ENCODE measurements around the gene AQP3. TPM values are rescaled to one million over a fixed set of nuclear protein-coding genes. Genes with fewer than 3 reads are reported as not detected.
"Not testable (repeated sequence)": the region's sequence is repeated elsewhere in the genome, so short reads cannot be mapped to it uniquely, and the experiment has no call there.

AQP3 gene
- 0.18 and 2.6 TPM in 2 replicates for total RNA-seq (2014; rRNA removed; shearing (Covaris generic))

DNA sequence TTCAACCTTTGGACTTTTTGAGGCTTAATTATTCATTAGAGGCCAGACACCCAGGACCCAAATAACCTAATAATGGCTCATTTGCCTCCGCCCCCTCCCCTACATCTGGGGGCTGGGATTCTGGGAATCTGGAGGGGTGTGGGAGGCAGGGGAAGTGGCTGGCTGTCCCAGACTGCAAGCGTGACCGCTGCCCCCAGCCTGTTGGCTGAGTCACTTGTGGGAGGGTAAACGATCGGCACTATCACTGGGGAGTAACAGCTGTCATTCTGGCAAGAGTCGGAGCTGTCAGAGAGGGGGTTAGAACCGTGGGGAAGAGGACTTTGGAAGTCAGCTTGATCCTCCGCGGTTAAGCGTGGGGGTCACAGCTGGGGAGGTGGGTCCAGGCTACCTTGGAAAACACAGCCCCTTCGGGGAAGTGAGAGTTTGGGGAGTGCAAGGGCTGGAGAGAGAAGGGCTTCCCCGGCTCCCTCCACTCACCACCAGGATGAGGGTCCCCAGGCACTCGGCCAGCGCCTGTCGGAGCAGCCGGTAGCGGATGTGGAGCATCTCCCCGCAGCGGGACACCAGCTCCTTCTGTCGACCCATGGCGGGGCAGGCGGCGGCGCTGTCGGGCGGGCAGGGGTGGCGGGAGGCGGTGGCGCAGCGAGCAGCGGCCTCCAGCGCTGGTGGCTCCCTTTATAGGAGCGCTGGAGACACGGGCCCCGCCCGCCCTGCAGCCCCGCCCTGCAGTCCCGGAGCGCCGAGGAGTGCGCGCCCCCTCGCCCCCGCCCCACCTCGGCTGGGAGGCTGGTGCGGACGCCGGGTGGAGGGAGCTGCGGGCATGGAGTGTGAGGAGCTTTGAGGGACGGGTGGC lies at the start of gene AQP3:
AQP3 (minus strand) TSS at position 648 of the 853 bp plus-strand sequence; CDS start at position 585, 63 bp downstream.
- peak; percentile 95 for DNase-seq
- H3K4me3 ChIP-seq (ENCODE audit: insufficient read depth, low read depth, low read length): peak within 1 kb of the TSS; percentile 57
- no peaks in the 10 kb centered on the region for H3K36me3 ChIP-seq (replicated peaks; ENCODE audit: control insufficient read depth, insufficient read depth, low read length)
- peaks cover 17% of the 10 kb centered on the region for H3K27me3 ChIP-seq (ENCODE audit: control insufficient read depth, insufficient read depth, low read length)

DNA sequence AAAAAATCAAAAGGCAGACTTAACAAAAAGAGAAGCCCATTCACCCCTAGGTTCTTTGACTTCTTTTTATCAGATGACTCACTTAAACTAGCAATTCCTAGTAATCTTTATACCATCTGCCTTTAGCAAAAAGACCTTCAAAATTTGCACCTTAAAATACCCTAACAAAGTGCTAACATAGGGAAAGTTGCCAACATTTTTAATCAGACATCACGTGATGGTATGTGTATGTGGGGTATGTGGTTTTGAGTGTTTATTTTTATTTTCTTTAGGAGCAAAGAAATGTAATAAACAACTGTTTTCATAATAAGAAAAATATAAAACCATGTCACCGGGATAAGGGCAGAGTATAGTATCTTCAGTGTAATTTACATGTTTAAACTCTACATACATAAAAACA lies 46.4 kb upstream of the AQP3 start:
- DNase-seq; H3K27me3 ChIP-seq (ENCODE audit: control insufficient read depth, insufficient read depth, low read length); H3K36me3 ChIP-seq (replicated peaks; ENCODE audit: control insufficient read depth, insufficient read depth, low read length); H3K4me3 ChIP-seq (ENCODE audit: insufficient read depth, low read depth, low read length): not testable (repeated sequence)

DNA sequence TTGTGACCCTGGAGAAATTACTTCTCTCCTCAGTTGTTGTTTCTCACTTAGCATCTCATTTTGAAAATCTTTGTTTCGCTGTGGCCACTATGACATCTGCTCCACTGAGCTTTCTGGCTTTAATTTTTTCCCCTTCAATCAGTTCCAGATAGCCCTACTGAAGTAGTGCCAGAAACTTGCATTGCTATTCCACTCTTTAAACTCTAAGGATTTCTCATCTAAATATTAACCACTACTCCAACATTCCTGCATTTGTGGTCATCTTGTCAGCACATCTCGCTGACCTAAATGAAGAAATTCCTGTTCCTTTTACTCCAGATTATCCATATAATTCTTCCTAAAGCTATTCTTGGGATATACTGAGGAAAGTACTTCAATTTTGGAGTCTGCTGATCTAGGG lies 41.7 kb upstream of the AQP3 start:
- no peak for DNase-seq
- no peaks in the 10 kb centered on the region for H3K27me3 ChIP-seq (ENCODE audit: control insufficient read depth, insufficient read depth, low read length)
- H3K4me3 ChIP-seq (ENCODE audit: insufficient read depth, low read depth, low read length): no peak overlapping the region

DNA sequence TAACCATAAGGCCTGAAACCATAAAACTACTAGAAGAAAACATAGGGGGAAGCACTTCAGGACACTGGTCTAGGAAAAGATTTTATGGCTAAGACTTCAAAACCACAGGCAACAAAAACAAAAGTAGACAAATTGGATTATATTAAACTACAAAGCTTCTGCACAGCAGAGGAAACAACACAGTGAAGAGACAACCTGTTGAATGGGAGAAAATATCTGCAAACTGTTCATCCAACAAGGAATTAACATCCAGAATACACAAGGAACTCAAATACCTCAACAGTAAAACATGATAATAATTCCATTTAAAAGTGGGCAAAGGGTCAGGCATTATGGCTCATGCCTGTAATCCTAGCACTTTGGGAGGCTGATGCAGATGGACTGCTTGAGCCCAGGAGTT lies 37.9 kb upstream of the AQP3 start:
- not testable (repeated sequence) for DNase-seq; H3K4me3 ChIP-seq (ENCODE audit: insufficient read depth, low read depth, low read length); H3K36me3 ChIP-seq (replicated peaks; ENCODE audit: control insufficient read depth, insufficient read depth, low read length); H3K27me3 ChIP-seq (ENCODE audit: control insufficient read depth, insufficient read depth, low read length)

More for the DNA sequence above, 41.7 kb upstream of the AQP3 start:
- no peaks in the 10 kb centered on the region for H3K36me3 ChIP-seq (replicated peaks; ENCODE audit: control insufficient read depth, insufficient read depth, low read length)

DNA sequence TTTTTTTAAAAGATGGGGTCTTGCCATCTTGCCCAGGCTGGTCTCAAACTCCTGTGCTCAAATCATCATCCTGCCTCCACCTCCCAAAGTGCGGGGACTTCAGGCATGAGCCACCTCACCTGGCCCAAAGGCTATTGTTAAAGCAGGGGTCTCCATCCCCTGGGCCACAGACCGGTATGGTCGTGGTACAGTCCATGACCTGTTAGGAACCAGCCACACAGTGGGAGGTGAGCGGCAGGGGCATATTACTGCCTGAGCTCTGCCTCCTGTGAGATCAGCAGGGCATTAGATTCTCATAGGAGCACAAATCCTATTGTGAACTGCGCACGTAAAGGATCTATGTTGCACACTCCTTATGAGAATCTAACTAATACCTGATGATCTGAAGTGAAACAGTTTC lies 33.6 kb upstream of the AQP3 start:
- H3K4me3 ChIP-seq (ENCODE audit: insufficient read depth, low read depth, low read length): no peak overlapping the region
- H3K36me3 ChIP-seq (replicated peaks; ENCODE audit: control insufficient read depth, insufficient read depth, low read length): no peaks in the 10 kb centered on the region
- no peaks in the 10 kb centered on the region for H3K27me3 ChIP-seq (ENCODE audit: control insufficient read depth, insufficient read depth, low read length)
- no peak for DNase-seq

DNA sequence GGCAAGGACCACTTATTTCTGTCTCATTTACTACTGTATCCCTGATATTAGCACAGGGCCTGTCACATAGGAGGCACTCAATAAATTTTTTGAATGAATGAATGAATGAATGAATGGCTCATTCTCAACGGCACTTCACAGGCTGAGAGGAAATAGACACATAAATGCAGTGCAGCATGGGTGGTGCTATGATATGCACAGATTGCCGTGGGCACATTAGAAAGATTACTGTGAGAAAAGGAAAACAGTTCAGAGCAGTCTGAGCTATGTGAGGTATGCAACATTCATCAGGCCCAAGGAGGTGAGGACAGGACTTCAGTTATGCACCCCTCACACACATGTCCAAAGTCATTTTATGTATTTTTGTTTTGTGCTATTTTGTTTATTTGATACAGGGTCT lies 32.7 kb upstream of the AQP3 start:
- Histone ChIP-seq H3K4me3 (ENCODE audit: insufficient read depth, low read depth, low read length) (no peak overlapping the region), H3K27me3 (ENCODE audit: control insufficient read depth, insufficient read depth, low read length) (no peaks in the 10 kb centered on the region), H3K36me3 (replicated peaks; ENCODE audit: control insufficient read depth, insufficient read depth, low read length) (no peaks in the 10 kb centered on the region)
- DNase-seq: no peak

DNA sequence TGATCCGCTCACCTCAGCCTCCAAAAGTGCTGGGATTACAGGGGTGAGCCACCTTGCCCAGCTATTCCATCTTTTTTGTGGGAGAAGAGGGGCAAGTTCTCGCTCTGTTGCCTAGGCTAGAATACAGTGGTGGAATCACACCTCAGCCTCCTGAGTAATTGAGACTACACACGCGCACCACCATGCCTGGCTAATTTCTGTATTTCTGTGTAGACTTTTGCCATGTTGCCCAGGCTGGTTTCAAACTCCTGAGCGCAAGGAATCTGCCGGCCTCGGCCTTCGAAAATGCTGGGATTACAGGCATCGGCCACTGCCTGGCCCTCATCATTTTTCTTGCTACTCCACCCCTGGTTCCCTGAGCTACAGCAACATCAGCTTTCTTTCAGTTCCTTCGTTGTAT lies 29.1 kb upstream of the AQP3 start:
- Histone ChIP-seq H3K27me3 (ENCODE audit: control insufficient read depth, insufficient read depth, low read length) (no peaks in the 10 kb centered on the region), H3K36me3 (replicated peaks; ENCODE audit: control insufficient read depth, insufficient read depth, low read length) (peaks cover 7% of the 10 kb centered on the region), H3K4me3 (ENCODE audit: insufficient read depth, low read depth, low read length) (no peak overlapping the region)
- no peak for DNase-seq

DNA sequence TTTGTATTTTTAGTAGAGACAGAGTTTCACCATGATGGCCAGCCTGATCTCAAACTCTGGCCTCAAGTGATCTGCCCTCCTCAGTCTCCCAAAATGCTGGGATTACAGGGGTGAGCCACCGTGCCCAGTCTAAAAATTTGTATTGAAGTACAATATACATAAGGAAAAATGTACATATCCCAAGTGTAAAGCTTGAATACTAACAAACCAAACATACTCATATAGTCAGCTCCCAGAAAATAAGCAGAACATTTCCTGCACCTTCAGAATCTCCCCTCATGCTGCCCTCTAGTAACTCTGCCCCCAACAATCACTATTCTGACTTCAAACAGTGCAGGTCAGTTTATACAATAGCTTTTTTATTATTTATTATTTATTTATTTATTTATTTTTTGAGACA lies 28.0 kb upstream of the AQP3 start:
- Histone ChIP-seq H3K36me3 (replicated peaks; ENCODE audit: control insufficient read depth, insufficient read depth, low read length) (peaks cover 11% of the 10 kb centered on the region), H3K27me3 (ENCODE audit: control insufficient read depth, insufficient read depth, low read length) (no peaks in the 10 kb centered on the region), H3K4me3 (ENCODE audit: insufficient read depth, low read depth, low read length) (no peak overlapping the region)
- DNase-seq: no peak

DNA sequence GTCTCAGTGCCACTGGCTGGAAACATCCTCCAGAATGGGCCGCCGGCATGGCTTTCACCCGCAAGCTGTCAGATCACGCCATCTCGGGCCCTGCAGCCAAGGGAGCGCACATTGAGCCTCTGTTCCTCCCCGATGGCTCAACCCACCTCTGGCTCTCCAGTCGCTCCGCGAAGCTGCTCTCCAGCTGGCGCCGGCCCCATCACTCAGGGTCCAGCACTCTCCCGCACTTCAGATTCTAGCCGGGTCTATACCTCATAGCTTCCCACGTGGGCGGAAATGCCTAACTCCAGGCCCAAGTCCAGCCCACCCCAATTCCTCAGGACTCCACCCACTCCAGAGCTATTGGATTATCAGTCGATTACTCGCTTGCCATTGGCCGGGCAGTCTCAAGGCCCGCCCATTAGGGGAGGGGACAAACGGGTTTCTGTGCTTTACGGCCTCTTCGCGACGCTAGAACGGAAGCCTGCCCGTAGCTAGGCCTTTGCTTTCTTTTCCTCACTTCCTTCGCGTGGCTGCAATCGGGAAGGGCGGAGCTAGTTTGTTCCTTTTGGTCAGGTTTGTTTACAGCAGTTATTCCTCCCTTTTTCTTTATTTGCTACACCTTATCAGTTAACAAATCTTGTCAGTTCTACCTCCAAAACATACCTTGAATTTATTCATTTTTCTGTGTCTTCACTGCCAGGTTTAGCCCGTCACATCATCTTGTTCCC lies 26.4 kb upstream of the AQP3 start, which contains the start of gene NOL6:
NOL6 (minus strand) TSS at position 282 of the 710 bp plus-strand sequence; CDS start at position 200, 82 bp downstream.
- H3K4me3 ChIP-seq (ENCODE audit: insufficient read depth, low read depth, low read length): peak within 1 kb of the TSS; percentile 94
- no peaks in the 10 kb centered on the region for H3K27me3 ChIP-seq (ENCODE audit: control insufficient read depth, insufficient read depth, low read length)
- peak; percentile 97 for DNase-seq
- peaks cover 24% of the 10 kb centered on the region for H3K36me3 ChIP-seq (replicated peaks; ENCODE audit: control insufficient read depth, insufficient read depth, low read length)

DNA sequence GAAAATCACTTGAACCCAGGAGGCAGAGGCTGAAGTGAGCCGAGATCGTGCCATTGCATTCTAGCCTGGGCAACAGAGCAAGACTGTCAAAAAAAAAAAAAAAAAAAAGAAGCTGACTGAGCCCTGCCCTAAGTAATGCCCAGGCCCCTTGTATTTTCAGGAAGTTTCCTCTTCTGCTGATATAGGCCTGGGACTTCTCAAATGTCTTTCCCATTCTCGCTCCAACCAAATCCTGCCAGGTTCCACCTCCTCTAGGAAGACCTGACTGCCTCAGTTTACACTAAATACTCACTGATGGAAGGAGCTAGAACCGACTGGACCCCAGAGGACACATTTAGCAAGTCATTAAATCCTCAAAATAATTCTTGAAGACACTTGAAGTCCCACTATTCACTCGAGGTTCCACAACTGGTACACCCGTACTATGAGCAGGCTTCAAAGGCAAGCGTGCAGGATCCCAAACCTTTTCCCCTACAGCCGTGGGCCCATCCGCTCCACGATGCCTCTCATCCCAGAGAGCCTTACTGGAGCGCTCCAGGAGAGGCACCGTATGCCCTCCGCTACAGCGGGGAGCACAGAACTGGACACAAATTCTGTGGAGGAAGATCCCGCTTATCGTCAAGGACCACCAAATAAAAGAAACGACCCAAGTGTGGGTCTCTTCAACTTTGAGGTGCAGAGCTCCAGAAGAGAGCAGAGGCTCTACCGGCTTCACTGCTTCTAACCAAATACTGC lies 25.7 kb upstream of the AQP3 start:
- no peaks in the 10 kb centered on the region for H3K27me3 ChIP-seq (ENCODE audit: control insufficient read depth, insufficient read depth, low read length)
- peak; percentile 27 for DNase-seq

DNA sequence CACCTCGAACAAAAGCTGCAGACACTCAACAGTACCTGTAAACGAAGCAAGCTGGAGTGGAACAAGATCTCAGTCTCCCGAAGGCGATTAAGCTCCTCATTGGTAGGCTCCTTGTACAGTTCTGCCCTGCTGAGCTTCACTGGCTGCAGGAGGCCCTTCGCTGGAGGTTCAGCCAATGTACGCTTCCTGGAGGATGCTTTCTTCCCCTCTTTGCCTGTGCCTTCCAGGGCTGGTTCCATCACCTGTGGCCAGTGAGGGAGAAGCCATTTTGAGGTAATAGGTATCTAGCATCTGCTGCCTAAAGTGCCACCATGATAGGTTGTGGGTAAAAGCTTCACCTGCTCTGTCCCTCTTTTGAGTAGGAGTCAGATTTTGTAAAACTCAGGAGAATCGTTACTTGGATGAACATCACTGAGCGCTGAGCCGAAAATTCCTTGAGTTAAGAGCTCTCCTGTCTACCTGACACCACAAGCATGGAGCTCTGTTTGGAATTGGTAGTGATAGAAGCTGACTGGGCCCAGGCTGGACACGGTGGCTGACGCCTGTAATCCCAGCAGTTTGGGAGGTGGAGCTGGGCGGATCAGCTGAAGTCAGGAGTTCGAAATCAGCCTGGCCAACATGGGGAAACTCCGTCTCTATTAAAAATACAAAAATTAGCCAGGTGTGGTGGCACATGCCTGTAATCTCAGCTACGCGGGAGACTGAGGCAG lies 24.9 kb upstream of the AQP3 start:
- H3K36me3 ChIP-seq (replicated peaks; ENCODE audit: control insufficient read depth, insufficient read depth, low read length): peaks cover 33% of the 10 kb centered on the region
- H3K27me3 ChIP-seq (ENCODE audit: control insufficient read depth, insufficient read depth, low read length): no peaks in the 10 kb centered on the region
- peak; percentile 10 for DNase-seq
- H3K4me3 ChIP-seq (ENCODE audit: insufficient read depth, low read depth, low read length): no peak overlapping the region

More for the DNA sequence above, 25.7 kb upstream of the AQP3 start:
- Histone ChIP-seq H3K4me3 (ENCODE audit: insufficient read depth, low read depth, low read length) (peak overlapping the region; percentile 94), H3K36me3 (replicated peaks; ENCODE audit: control insufficient read depth, insufficient read depth, low read length) (peaks cover 30% of the 10 kb centered on the region)

DNA sequence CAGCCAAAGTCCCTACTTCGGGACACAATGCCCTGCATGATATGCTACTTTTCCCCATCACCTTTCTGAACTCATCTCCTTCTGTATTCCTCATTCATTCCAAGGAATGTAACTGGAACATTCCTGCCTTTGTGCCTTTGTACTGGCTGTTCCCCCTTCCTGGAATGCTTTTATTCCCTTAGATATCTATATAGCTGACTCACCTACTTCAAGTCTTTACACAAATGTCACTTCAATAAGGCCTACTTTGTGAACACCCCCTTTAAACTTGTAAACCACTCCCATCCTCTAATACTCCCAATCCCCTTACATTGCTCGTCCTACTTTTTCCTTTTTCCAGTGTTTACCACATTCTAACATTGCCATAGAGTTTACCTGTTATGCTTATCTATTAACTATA lies 24.0 kb upstream of the AQP3 start:
- H3K27me3 ChIP-seq (ENCODE audit: control insufficient read depth, insufficient read depth, low read length): no peaks in the 10 kb centered on the region
- DNase-seq: no peak
- no peak overlapping the region for H3K4me3 ChIP-seq (ENCODE audit: insufficient read depth, low read depth, low read length)

DNA sequence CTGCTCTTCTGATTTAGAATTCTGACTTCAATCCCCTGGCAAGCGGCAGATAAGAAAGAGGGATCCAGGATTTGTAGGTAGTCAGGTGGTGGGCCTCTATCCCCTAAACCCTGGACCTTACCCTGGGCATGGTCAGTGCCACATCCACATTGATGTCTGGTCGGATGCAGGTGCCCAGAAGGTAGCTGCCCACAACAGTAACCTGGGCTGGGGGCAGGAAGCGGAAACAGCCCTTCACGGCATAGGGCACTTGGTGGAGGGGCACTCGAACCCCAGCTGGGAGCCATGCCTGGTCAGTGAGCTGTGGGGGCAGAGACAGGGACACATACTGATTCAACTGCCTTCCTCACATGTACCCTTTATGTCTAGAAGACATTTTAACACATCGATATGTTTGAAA lies 22.5 kb upstream of the AQP3 start:
- H3K36me3 ChIP-seq (replicated peaks; ENCODE audit: control insufficient read depth, insufficient read depth, low read length): peaks cover 55% of the 10 kb centered on the region
- no peak for DNase-seq
- H3K27me3 ChIP-seq (ENCODE audit: control insufficient read depth, insufficient read depth, low read length): no peaks in the 10 kb centered on the region
- H3K4me3 ChIP-seq (ENCODE audit: insufficient read depth, low read depth, low read length): no peak overlapping the region

More for the DNA sequence above, 24.0 kb upstream of the AQP3 start:
- H3K36me3 ChIP-seq (replicated peaks; ENCODE audit: control insufficient read depth, insufficient read depth, low read length): peaks cover 40% of the 10 kb centered on the region

All from H7 (cell line).